SK-N-SH treated with all-trans-retinoic acid at 6 μM for 48 hours (cell line): ENCODE measurements around the gene CALR3.

Experiments used
- ARNTL ChIP-seq: fragments of 450-650 bp; formaldehyde crosslinking; IDR thresholded peaks from 2 replicates; pipeline ENCODE4 v1.5.0; 2020; ENCODE audit warnings: low read depth, mild to moderate bottlenecking, moderate library complexity, borderline replicate concordance
- BACH2 ChIP-seq: fragments of 250-450 bp; sonication (Bioruptor Pico); IDR thresholded peaks from 2 replicates; pipeline ENCODE4 v1.9.0; 2021; ENCODE audit warnings: mild to moderate bottlenecking, borderline replicate concordance
- ESRRG ChIP-seq: fragments of 250-450 bp; sonication (Bioruptor Pico); IDR thresholded peaks from 2 replicates; pipeline ENCODE4 v1.6.1; 2021; ENCODE audit warnings: mild to moderate bottlenecking
- GLIS3 ChIP-seq: fragments of 250-450 bp; sonication (Bioruptor Pico); IDR thresholded peaks from 2 replicates; pipeline ENCODE4 v1.5.0; 2020; ENCODE audit warnings: mild to moderate bottlenecking, moderate library complexity
- PPARA ChIP-seq: fragments of 250-450 bp; sonication (Bioruptor Pico); IDR thresholded peaks from 2 replicates; pipeline ENCODE4 v1.5.0; 2020; ENCODE audit warnings: mild to moderate bottlenecking, borderline replicate concordance
- RARB ChIP-seq: fragments of 250-450 bp; sonication (Bioruptor Pico); IDR thresholded peaks from 2 replicates; pipeline ENCODE4 v1.8.0; 2021; ENCODE audit warnings: mild to moderate bottlenecking, moderate library complexity
- ZFP3 ChIP-seq: fragments of 250-450 bp; sonication (Bioruptor Pico); IDR thresholded peaks from 2 replicates; pipeline ENCODE4 v1.5.0; 2020; ENCODE audit warnings: mild to moderate bottlenecking, moderate library complexity
- ZFP30 ChIP-seq: fragments of 450-650 bp; formaldehyde crosslinking; IDR thresholded peaks from 2 replicates; pipeline ENCODE4 v1.5.0; 2022; ENCODE audit warnings: mild to moderate bottlenecking, moderate library complexity
- ZNF70 ChIP-seq: fragments of 450-650 bp; formaldehyde crosslinking; IDR thresholded peaks from 2 replicates; pipeline ENCODE4 v1.5.0; 2020; ENCODE audit warnings: mild to moderate bottlenecking, moderate library complexity
- TF ChIP-seq, protein P1 (sequence below): fragments of 250-450 bp; sonication (Bioruptor Pico); IDR thresholded peaks from 2 replicates; pipeline ENCODE4 v1.5.1; 2020; ENCODE audit warnings: low read depth, mild to moderate bottlenecking, moderate library complexity
- TF ChIP-seq, protein P2 (sequence below): fragments of 250-450 bp; sonication (Bioruptor Pico); IDR thresholded peaks from 2 replicates; pipeline ENCODE4 v1.5.1; 2021; ENCODE audit warnings: mild to moderate bottlenecking, moderate library complexity
- TF ChIP-seq, protein P3 (sequence below): fragments of 250-450 bp; sonication (Bioruptor Pico); IDR thresholded peaks from 2 replicates; pipeline ENCODE4 v1.8.0; 2020; ENCODE audit warnings: mild to moderate bottlenecking, moderate library complexity, borderline replicate concordance

DNA sequence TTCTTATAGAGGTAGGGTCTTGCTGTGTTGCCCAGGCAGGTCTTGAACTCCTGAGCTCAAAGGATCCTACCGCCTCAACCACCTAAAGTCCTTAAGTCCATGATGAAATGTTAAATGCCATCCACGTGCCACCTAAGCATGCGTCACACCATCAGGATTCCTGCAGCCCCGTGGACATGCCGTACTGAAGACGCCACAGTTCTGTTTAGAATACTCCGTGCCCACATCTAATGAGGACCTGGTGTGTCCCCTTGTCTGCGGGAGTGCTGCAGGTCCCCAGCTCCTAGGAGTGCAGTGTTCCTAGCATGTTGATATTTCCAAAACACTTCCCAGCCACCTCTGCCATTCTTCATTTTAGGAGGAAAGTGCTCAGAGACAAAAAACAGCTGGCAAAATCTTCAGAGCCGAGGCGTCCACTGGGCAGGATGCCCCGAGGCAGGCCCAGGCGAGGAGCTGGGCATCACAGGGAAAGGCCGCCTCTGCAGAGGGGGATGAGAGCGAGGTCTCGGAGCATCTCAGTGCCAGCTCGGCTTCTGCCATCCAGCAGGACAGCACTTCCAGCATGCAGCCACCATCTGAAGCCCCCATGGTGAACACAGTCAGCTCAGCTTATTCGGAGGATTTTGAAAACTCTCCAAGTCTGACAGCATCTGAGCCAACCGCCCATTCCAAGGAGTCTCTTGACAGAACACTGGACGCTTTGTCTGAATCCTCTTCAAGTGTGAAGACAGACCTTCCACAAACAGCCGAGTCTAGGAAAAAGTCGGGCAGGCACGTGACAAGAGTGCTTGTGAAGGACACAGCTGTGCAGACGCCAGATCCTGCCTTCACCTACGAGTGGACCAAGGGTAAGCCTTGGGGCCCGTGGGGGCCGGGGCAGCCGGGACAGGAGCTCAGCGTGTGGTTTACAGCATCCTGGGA lies 13.4 kb upstream of the CALR3 start:
- TF ChIP-seq ZNF70 (CRISPR knock-in tag) (no peak), GLIS3 (CRISPR knock-in tag) (no peak), BACH2 (CRISPR knock-in tag) (no peak), ZFP3 (CRISPR knock-in tag) (no peak), ZFP30 (CRISPR knock-in tag) (no peak), ESRRG (CRISPR knock-in tag) (no peak), RARB (CRISPR knock-in tag) (no peak), ARNTL (no peak), PPARA (CRISPR knock-in tag) (no peak)
- TF ChIP-seq, protein P1, sequence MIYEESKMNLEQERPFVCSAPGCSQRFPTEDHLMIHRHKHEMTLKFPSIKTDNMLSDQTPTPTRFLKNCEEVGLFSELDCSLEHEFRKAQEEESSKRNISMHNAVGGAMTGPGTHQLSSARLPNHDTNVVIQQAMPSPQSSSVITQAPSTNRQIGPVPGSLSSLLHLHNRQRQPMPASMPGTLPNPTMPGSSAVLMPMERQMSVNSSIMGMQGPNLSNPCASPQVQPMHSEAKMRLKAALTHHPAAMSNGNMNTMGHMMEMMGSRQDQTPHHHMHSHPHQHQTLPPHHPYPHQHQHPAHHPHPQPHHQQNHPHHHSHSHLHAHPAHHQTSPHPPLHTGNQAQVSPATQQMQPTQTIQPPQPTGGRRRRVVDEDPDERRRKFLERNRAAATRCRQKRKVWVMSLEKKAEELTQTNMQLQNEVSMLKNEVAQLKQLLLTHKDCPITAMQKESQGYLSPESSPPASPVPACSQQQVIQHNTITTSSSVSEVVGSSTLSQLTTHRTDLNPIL (CRISPR knock-in tag): no peak
- TF ChIP-seq, protein P2, sequence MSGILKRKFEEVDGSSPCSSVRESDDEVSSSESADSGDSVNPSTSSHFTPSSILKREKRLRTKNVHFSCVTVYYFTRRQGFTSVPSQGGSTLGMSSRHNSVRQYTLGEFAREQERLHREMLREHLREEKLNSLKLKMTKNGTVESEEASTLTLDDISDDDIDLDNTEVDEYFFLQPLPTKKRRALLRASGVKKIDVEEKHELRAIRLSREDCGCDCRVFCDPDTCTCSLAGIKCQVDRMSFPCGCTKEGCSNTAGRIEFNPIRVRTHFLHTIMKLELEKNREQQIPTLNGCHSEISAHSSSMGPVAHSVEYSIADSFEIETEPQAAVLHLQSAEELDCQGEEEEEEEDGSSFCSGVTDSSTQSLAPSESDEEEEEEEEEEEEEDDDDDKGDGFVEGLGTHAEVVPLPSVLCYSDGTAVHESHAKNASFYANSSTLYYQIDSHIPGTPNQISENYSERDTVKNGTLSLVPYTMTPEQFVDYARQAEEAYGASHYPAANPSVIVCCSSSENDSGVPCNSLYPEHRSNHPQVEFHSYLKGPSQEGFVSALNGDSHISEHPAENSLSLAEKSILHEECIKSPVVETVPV (CRISPR knock-in tag): no peak
- TF ChIP-seq, protein P3, sequence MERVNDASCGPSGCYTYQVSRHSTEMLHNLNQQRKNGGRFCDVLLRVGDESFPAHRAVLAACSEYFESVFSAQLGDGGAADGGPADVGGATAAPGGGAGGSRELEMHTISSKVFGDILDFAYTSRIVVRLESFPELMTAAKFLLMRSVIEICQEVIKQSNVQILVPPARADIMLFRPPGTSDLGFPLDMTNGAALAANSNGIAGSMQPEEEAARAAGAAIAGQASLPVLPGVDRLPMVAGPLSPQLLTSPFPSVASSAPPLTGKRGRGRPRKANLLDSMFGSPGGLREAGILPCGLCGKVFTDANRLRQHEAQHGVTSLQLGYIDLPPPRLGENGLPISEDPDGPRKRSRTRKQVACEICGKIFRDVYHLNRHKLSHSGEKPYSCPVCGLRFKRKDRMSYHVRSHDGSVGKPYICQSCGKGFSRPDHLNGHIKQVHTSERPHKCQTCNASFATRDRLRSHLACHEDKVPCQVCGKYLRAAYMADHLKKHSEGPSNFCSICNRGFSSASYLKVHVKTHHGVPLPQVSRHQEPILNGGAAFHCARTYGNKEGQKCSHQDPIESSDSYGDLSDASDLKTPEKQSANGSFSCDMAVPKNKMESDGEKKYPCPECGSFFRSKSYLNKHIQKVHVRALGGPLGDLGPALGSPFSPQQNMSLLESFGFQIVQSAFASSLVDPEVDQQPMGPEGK (CRISPR knock-in tag): no peak
